Activated gamma-delta T cell treated with anti-CD3 and anti-CD28 coated beads, Interleukin-2, amount 50 U/mL, for 16 hours (primary cell): ENCODE measurements around the gene TAF1D.
A peak's percentile ranks its signal among the peaks of the same experiment; 100 is the strongest.
"Not testable (repeated sequence)": the region's sequence is repeated elsewhere in the genome, so short reads cannot be mapped to it uniquely, and the experiment has no call there.

Experiments used
- DNase-seq: peaks from one replicate; pipeline ENCODE4 v3.0.0-alpha.2; 2020; ENCODE audit warnings: low read depth

TAF1D gene, protein sequence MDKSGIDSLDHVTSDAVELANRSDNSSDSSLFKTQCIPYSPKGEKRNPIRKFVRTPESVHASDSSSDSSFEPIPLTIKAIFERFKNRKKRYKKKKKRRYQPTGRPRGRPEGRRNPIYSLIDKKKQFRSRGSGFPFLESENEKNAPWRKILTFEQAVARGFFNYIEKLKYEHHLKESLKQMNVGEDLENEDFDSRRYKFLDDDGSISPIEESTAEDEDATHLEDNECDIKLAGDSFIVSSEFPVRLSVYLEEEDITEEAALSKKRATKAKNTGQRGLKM

DNA sequence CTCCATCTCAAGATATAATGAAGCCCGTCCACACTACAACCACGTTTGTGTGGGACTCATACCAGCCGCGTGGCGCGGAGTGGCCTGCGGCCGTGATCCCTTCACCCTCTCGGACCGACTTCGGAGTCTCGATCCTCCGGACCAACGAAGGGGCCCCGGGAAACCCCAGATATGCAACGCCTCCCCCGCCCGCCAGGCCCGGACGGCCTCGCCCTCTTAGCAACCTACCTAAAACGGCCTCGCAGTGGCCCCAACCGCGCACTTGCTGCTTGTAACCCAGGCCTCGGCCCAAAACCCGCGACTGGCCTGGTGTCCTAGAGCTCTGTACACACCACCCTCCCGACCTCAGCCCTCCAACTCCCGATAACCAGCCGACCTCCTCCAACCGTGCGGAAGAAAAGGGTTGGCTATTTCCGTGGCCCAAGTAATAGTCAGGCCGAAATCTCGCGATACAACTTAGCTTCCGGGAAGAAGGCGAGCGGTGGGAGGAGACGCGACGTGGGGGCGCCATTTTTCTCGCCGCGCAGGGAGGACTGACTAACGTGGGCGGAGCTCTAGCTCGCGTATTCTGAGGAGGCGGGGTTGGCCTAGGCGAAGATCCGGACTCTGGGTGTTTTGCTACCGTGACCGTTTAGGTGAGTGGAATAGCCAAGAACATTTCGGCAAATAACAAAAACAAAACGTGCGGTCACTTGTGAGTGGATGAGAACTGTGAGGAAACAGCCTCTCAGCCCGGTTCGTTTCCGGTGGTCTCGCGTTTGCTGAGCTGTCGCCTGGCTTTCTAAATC lies at the start of gene TAF1D, which contains the start of gene C11orf54:
Gene TAF1D (minus strand): TSS at position 402 of the 788 bp plus-strand sequence. CDS start 2,191 bp downstream, outside the sequence.
Gene C11orf54 (plus strand): TSS at position 579 of the 788 bp plus-strand sequence. CDS start 5,722 bp downstream, outside the sequence.
- peak; percentile 94 for DNase-seq

DNA sequence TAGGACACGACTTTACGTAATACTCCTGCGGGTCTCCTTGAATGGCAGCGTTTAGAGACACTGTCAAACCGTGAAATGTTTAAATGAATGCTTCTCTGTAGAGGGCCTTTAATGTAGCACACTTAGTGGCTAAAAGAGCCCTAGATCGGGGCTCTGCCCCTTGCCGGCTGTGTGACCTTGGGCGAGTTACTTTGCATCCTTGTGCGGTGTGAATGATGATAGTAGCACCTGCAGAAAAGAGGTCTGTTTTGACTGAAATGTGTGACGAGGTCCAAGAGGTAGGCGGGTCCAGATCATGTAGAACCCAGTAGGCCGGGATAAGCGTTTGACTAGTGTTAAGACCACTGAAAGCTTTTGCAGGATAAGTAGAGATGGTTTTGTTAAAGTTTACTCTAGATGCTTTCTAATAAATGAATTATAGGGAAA lies 43.7 kb upstream of the TAF1D start:
- DNase-seq = no peak

DNA sequence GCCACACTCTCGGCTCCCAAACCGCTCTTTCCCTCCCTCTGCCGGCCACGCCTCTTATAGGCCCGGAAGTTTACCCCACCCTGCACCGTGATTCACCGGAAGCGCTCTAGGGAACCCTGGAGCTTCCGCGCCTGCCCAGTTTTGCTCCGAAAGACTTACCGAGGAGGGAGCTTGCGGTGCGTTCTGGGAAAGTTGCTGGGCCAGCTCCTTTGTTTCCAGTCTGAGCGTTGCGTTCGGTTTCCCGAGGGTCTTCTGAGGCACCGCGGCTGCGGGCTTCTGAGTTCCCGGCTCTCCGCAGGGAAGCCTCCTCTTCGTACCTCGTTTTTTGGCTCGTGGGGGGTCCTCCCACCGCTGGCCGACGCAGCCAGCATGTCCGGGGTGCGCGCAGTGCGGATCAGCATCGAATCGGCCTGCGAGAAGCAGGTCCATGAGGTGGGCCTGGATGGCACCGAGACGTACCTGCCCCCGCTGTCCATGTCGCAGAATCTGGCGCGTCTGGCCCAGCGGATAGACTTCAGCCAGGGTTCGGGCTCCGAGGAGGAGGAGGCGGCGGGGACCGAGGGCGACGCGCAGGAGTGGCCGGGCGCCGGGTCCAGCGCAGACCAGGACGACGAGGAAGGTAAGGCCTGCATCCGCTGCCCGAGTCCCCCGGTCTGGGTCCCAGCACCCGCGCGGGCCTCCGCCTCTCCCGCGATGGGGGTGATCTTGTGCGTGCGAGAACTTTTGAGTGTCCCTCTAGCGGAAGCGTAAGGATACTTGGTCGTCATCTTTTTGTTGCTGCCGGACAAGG lies 43.0 kb upstream of the TAF1D start, which contains the start of gene MED17:
Gene MED17 (plus strand): TSS at position 138 of the 790 bp plus-strand sequence. CDS start 232 bp downstream, at position 370.
- peak; percentile 85 for DNase-seq

DNA sequence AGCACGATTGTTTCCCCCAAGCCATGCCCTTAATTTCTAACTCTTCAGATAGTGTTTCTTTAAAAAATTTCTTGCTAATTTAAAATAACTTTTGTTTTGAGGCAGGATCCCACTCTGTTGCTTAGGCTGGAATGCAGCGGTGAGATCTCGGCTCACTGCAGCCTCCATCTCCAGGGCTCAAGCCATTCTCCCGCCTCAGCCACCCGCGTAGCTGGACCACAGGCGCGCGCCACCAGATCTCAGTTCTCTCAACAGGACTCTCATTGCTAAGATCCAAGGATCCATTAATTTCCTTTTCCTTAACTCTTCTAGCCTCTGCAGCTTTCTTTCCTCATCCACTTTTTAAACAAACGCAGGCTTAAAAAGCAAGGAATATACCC lies 42.5 kb upstream of the TAF1D start:
- no peak for DNase-seq

DNA sequence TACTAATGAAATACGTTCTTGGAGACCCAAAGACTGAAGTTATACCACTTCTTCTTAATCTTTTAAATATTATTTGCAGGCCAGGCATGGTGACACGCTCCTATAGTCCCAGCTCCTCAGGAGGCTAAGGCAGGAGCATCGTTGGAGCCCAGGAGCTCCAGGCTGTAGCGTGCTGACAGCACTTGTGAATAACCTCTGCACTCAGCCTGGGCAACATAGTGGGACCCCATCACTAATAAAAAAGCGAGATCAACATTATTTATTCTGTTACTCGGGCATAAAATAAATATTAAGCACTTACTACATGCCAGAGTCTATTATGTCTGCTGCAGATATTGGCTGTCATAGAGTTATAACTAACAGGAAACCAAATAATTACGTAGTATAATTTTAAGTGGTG lies 42.1 kb upstream of the TAF1D start:
- no peak for DNase-seq

DNA sequence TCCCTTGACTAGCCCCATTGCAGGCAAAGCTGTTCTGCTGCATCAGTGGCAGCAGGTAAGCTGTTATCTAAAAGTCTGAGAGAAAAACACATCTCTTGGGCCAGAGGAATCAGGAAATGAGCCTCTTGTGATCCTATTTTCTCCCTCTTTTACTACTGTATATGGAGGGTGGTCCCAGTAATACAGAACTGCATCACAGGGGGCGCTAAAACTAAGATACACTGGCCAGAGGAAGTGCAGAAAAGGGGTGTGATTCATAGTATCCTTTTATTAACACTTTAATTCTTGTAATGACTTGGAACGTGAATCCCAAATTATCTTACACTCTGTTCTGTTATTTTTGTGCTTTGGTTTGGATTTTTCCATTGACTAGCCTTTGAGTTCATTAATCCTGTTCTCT lies 34.0 kb upstream of the TAF1D start:
- DNase-seq = no peak

DNA sequence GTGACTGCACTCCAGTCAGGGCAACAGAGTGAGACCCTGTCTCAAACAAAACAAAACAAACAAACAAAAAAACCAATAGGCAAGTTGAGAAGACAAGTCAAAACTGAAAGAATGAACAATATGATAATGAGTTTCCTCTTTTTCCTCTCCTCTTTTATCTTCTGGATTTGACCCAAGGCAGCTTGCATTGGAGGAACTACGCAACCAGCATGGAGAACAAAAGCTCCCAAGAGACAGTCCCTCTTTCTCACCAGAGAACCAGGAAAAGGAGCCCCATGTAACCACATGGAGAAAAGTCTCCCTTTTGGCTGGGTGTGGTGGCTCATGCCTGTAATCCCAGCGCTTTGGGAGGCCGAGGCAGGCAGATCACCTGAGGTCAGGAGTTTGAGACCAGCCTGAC lies 33.3 kb upstream of the TAF1D start:
- DNase-seq = not testable (repeated sequence)

DNA sequence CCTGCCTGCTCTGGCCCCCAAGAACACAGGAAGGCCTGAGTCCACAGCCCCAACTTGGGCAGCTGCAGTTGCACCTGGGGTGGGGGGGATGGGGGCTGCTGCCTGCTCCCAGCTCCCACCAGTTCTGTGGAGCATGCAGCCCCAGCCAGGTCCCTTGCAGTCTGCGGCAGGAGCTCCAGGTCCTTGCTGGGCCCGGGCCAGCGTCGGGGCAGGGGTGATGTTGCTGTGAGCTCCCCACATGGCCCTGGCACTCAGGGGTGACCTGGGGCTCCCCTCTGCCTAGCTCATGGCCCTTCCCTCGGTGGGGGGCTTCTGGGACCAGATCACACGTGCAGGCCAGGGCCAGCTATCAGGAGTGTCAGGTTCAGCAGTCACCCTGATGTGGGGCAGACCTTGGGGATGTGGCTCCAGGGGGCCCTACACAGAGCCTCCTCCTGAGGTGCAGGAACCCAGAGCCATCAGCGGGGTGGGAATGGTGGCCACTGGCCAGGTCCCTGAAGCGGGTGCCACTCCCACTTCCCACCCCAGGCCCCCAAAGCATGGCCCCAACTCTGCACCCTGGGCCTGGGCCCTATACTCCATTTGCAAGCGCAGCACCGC lies 32.4 kb upstream of the TAF1D start:
- DNase-seq = no peak

DNA sequence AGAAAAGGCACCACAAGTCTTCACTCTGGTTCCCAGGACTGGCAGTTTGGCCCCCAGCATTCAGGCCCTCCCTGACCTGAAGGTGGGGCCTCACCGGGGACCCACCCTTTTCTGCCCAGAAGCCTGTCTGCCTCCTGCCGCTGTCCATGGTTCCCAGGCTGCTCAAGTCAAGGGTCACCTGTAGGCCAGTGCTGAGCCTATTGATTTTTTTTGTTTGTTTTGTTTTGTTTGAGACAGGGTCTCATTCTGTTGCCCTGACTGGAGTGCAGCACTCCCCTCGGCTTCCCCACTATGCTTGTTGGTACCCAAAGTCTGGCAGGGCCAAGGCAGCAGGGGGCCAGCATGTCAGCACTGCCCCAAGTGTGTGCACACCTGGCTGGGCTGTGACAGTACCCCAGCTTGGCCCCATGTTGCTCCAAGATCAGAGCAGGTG lies 31.8 kb upstream of the TAF1D start:
- no peak for DNase-seq

DNA sequence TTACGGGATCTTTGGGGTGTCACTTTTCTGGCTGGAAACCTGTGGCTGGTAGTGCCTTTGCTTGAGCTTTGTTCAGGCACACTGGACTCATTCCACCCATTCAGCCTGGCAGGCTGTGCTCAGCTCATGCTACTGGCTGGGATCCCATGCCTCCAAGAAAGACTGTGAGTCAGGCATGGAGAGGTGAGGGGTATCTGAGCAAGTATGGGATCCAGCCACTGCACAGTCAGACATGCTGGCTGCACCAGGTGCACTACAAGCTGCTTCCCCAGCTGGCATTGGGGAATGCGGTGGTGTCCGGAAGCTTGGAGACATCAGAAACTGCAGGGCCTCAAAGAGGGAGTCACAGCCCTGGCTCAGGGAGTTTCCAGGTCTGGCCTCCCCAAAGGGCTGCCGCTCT lies 30.8 kb upstream of the TAF1D start:
- DNase-seq = no peak

DNA sequence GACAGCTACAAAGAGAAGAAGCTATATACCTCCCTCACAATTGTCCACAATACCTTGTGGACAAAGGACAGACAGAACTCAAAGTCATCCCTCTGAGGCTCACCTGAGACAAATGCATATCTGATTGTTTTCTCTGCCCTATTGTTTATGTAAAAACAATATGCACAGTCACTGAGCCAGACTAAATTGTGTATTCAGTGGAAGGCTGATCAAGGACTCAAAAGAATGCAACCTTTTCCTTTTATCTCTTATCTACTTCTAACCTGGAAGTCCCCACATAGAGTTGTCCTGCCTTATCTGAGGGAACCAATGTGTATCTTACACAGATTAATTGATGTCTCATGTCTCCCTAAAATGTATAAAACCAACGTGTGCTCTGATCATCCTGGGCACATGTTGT lies 28.9 kb upstream of the TAF1D start:
- DNase-seq = no peak

DNA sequence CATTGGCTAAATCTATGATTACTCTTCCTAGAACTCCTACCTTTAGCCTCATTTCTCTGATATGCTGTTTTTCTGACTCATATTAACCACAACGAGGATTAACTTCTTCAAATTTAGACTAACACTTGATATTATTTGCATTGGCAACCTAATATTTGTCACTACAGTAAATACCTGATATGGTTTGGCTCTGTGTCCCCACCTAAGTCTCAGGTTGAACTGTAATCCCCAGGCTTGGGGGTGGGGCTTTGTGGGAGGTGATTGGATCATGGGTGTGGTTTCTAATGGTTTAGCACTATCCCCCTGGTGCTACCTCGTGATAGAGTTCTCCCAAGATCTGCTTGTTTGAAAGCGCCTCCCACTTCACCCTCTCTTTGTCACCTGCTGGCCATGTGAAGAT lies 25.7 kb upstream of the TAF1D start:
- no peak for DNase-seq

DNA sequence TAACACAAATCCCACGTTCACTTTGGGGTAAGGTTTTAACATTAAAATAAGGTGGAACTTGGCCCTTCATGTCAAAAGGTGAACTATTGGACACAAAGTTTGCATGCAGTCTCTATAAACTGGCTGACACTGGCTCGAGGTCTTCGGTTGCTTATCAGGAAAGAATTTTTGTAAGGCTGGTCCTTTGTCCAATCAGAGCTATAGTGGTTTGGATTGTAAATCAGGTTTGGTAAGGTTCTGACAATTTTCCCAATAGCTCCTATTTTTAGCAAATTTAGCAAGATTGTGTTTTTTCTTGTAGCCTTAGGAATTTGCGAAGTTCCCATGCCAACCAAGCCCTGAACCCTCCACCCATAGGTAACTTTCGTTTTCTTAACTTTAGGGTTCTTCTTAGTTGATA lies 25.2 kb upstream of the TAF1D start:
- DNase-seq = no peak

DNA sequence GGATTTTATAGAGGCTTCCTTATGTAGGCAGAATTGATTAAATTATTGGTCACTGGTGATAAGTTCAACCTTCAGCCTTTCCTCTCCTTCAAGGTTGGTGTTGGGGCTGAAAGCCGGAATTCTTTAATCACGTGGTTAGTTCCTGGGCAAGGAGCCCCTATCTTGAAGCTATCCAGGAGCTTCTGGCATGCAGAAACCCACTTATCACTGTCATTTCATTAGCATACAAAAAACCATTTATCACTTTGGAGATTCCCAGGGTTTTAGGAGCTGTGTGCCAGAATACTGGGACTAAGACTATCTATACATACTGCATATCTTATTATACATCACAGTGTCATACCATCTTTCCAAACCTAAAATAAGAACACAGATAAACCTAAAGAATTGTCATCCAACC lies 24.3 kb upstream of the TAF1D start:
- no peak for DNase-seq

DNA sequence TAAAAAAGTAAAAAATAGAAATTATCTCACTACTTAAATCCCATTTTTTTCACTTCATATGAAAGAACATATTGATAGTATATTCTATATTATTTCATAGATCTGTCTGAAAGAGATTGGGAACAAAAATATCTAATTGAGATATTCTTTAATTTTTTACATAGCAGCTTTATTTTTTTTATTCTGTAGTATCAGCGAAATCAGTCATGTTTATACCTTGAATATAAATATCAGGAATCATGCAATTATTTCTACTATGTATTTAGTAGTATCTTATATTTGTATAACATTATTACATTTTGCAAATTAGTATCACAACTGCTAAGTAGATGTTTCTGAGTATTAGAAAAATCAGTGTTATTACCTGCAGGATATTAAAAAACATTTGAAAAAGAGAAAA lies 20.6 kb upstream of the TAF1D start:
- DNase-seq = no peak

DNA sequence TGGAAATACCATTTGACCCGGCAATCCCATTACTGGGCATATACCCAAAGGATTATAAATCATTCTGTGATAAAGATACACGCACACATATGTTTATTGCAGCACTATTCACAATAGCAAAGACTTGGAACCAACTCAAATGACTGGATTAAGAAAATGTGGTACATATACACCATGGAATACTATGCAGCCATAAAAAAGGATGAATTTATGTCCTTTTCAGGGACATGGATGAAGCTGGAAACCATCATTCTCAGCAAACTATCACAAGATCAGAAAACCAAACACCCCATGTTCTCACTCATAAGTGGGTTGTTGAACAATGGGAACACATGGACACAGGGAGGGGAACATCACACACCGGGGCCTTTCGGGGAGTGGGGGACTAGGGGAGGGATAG lies 17.8 kb upstream of the TAF1D start:
- DNase-seq = not testable (repeated sequence)

DNA sequence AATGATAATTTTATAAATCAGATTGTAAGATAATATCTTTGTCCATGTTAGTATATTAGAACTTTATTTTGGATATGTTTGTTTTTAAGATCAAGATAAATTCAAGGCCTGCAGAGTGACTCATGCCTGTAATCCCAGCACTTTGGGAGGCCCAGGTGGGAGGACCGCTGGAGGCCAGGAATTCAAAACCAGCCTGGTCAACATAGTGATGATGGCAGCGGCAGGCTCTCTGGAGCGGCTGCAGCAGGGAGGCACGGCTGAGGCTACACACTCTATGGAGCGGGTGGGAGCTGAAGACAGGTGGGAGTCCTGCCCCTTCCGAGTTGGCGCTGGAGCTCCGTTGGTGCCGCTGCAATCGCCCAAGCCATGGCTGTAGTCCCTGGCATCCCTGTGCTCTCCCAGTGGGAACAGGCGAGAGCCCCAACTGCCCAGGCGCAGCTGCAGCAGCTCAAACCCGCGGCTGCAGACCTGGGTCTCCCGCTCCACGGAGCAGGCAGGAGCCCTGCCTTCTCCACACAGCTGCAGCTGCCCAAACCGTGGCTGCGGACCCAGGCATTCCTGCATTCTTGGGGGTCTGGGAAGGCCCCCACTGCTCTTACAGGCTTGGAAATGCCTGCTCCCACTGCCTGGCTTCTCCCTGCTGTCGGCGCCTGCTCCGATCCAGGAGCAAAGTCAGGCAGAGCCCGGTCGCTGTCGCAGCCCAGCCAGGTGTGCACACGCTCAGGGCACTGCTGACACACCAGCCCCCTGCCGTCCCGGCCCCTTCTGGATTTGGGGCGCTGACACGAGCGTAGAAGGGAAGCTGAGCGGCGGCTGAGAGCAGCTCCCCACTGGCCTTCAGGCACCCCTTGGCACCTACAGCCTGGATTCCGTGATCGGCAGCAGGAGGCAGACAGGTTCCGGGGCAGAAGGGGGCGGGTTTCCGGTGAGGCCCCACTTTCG lies 16.9 kb upstream of the TAF1D start:
- DNase-seq = no peak

DNA sequence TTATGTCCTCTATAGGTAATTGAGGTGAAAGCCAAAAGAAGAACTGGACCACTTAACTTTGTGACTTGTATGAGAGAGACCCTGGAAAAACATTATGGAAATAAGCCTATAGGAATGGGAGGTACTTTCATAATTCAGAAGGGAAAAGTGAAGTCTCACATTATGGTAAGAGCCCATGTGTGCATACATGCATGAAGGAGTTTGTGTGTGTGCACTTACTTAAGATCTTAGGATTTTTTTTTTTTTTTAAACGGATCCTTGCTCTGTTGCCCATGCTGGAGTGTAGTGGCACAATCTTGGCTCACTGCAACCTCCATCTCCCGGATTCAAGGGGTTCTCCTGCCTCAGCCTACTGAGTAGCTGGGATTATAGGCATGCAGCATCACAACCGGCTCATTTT lies 16.0 kb upstream of the TAF1D start:
- no peak for DNase-seq

DNA sequence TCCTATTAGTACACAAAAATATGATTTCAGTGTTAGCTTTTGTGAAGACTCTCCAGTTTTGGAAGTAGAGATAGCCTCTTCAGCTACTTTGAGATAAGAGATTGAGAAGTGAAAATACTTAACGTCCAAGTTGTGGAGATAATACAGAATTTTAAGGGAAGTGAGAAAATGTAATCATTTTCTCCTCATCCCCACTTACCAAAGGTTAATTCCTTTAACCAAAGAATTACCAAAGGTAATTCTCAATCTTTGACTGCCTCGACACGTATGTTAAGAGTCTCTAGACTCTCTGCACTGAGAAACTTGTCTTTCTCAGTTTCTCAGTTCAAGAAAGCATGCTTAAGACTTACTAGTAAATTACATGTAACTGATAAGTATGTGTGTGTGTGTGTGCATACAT lies 15.5 kb upstream of the TAF1D start:
- DNase-seq = no peak

DNA sequence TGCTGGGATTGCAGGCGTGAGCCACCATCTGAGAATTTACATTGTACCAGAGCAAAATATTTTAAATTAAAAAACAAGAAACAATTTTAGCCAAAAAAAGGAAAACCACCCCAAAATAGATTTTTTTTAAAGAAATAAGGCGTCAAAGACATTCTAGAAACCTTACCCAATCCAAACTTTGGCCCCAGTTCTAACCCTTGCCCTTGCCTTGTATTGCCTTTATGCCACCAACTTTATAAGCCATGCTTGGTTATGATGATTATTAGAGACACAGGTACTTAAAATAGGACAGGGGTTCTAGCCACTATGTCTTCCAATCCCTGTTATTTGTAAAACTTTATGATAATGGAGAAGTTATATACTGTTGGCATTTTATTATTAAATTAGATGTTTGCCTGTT lies 11.9 kb upstream of the TAF1D start:
- no peak for DNase-seq

DNA sequence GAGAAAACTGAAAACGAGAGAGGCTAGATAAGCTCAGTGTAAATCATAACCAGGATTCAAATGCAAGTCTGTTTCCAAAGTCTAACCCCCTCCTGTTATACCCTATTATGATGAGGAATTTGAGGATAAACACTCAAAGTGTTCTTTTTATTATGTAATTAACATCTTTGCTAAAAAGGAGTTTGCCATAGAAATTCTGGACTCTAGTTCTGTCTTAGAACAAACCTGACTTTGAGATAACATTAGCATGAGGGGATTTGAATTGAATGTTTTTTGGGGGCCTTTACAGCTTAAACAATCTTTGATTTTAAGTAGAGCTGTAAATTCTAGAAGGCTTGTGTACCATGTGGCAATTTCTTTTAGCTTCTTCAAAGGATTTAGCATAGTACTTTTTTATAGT lies 9.7 kb upstream of the TAF1D start:
- no peak for DNase-seq
